Measurements from ENCODE around the gene PRICKLE2.

PRICKLE2 gene

DNA sequence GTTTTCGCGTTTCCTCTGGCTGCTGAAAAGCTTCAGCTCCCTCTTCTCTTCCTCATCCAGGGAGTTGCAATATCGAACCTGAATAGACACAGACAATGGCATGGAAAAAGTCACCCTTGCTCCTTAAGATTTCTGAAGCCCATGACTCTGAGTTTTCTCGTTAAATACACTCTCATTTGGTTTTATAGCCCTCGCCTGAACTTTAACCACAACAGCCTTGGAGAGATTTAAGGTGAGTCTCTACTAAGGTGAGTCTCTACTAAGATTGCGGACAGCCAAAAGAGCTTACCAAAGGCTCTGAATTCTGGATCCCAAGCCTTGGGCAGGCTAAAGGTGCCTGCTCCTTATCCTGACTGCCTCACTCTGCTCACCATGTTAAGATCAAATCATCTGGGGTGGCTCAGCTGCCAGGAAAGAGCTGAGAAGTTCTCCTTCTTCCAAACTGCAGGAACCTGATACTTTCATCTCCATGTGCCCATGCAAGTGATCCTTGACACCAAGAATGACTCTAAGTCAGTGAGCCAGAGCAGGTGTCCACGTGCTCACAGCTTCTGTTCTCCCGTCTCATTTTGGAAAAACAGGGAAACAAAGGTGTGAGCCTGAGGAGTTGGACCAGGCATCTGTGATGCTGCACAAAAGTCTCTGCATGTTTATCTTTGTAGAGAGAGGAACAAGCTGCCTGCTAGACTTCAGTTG lies 65.1 kb downstream of the PRICKLE2 start:
- Histone ChIP-seq H3K27ac (ENCODE audit: low read length) (no peak overlapping the region), H3K36me3 (replicated peaks; ENCODE audit: insufficient read depth, low read length) (no peaks in the 10 kb centered on the region), H3K27me3 (replicated peaks; ENCODE audit: insufficient read depth, low read length) (no peaks in the 10 kb centered on the region), H3K9me2 (replicated peaks; ENCODE audit: insufficient read depth, low read length) (no peaks in the 10 kb centered on the region), H2AFZ (ENCODE audit: low read length) (no peak overlapping the region), H3K4me3 (ENCODE audit: low read length) (no peak overlapping the region), H3K9me3 (replicated peaks; ENCODE audit: insufficient read depth, low read length) (no peaks in the 10 kb centered on the region), H3K4me2 (ENCODE audit: low read depth, low read length) (no peak overlapping the region), H4K20me1 (ENCODE audit: insufficient read depth, low read length) (no peaks in the 10 kb centered on the region), H3K79me2 (ENCODE audit: low read length) (no peaks in the 10 kb centered on the region), H3K4me1 (ENCODE audit: low read length) (peaks cover 36% of the 10 kb centered on the region), H3K9ac (ENCODE audit: low read length) (no peak overlapping the region), H3F3A (ENCODE audit: insufficient read depth, low read length) (peaks cover 5% of the 10 kb centered on the region; the same call in 1 of the 2 replicates)
- DNase-seq, result no peak
- TF ChIP-seq CTCF (IDR thresholded peaks at IDR 0.05; ENCODE audit: low read length) (no peak), EZH2phosphoT487 (IDR thresholded peaks at IDR 0.05; ENCODE audit: low read length) (no peak), EZH2 (optimal IDR thresholded peaks at IDR 0.05; ENCODE audit: low read depth, low read length) (no peak)

GRCh38 chr3:64158334-64158733 lies 66.9 kb downstream of the PRICKLE2 start:
- Histone ChIP-seq H3K27ac (ENCODE audit: low read length) (no peak overlapping the region), H3K27me3 (replicated peaks; ENCODE audit: insufficient read depth, low read length) (no peaks in the 10 kb centered on the region), H3K9me2 (replicated peaks; ENCODE audit: insufficient read depth, low read length) (no peaks in the 10 kb centered on the region), H3K4me2 (ENCODE audit: low read depth, low read length) (no peak overlapping the region), H3K4me1 (ENCODE audit: low read length) (peaks cover 30% of the 10 kb centered on the region), H2AFZ (ENCODE audit: low read length) (no peak overlapping the region), H4K20me1 (ENCODE audit: insufficient read depth, low read length) (no peaks in the 10 kb centered on the region), H3K4me3 (ENCODE audit: low read length) (no peak overlapping the region), H3K9me3 (replicated peaks; ENCODE audit: insufficient read depth, low read length) (no peaks in the 10 kb centered on the region), H3F3A (ENCODE audit: insufficient read depth, low read length) (peaks cover 5% of the 10 kb centered on the region; the same call in 1 of the 2 replicates), H3K79me2 (ENCODE audit: low read length) (no peaks in the 10 kb centered on the region), H3K36me3 (replicated peaks; ENCODE audit: insufficient read depth, low read length) (no peaks in the 10 kb centered on the region), H3K9ac (ENCODE audit: low read length) (no peak overlapping the region)
- TF ChIP-seq EZH2 (optimal IDR thresholded peaks at IDR 0.05; ENCODE audit: low read depth, low read length) (no peak), CTCF (IDR thresholded peaks at IDR 0.05; ENCODE audit: low read length) (no peak), EZH2phosphoT487 (IDR thresholded peaks at IDR 0.05; ENCODE audit: low read length) (no peak)
- no peak for DNase-seq

- Histone ChIP-seq H3K4me2 (ENCODE audit: low read depth, low read length) (no peak overlapping the region), H3K4me1 (ENCODE audit: low read length) (peaks cover 21% of the 10 kb centered on the region), H3F3A (ENCODE audit: insufficient read depth, low read length) (peaks cover 5% of the 10 kb centered on the region; the same call in 1 of the 2 replicates), H4K20me1 (ENCODE audit: insufficient read depth, low read length) (no peaks in the 10 kb centered on the region), H3K4me3 (ENCODE audit: low read length) (no peak overlapping the region), H3K9ac (ENCODE audit: low read length) (no peak overlapping the region), H2AFZ (ENCODE audit: low read length) (no peak overlapping the region), H3K27ac (ENCODE audit: low read length) (no peak overlapping the region), H3K27me3 (replicated peaks; ENCODE audit: insufficient read depth, low read length) (no peaks in the 10 kb centered on the region), H3K9me3 (replicated peaks; ENCODE audit: insufficient read depth, low read length) (no peaks in the 10 kb centered on the region), H3K79me2 (ENCODE audit: low read length) (no peaks in the 10 kb centered on the region), H3K36me3 (replicated peaks; ENCODE audit: insufficient read depth, low read length) (no peaks in the 10 kb centered on the region), H3K9me2 (replicated peaks; ENCODE audit: insufficient read depth, low read length) (no peaks in the 10 kb centered on the region)
- no peak for DNase-seq
- no peak for TF ChIP-seq EZH2phosphoT487 (IDR thresholded peaks at IDR 0.05; ENCODE audit: low read length)
- no peak for TF ChIP-seq EZH2 (optimal IDR thresholded peaks at IDR 0.05; ENCODE audit: low read depth, low read length)
- no peak for TF ChIP-seq CTCF (IDR thresholded peaks at IDR 0.05; ENCODE audit: low read length)
These were observed 67.9 kb downstream of the PRICKLE2 start for GRCh38 chr3:64157150-64158035.

All from MM.1S (cell line).